Stomach (tissue), 4 donors: ENCODE measurements around the gene CARD19.

Experiments
- CTCF ChIP-seq, 7 experiments: fragments of 450-650 bp in 4 of 7; fragments of 200-600 bp in 3 of 7; sonication (generic) in 3 of 7; IDR thresholded peaks; one replicate each; pipeline ENCODE4 v1.5.1; 2016 to 2019; ENCODE audit warnings: antibody characterized with exemption in 7 of 7, control low read depth in 2 of 7, mild to moderate bottlenecking in 1 of 7
- EP300 ChIP-seq: sonication (generic); formaldehyde crosslinking; IDR thresholded peaks from one replicate; pipeline ENCODE4 v1.6.1; 2017; ENCODE audit warnings: antibody characterized with exemption
- POLR2A ChIP-seq, 4 donors: fragments of 450-650 bp; IDR thresholded peaks; one replicate each; pipeline ENCODE4 v1.6.1; 2016; ENCODE audit warnings: antibody characterized with exemption in 4 of 4, control low read depth in 2 of 4, mild to moderate bottlenecking in 1 of 4, moderate library complexity in 1 of 4
- POLR2AphosphoS5 ChIP-seq, 3 donors: sonication (generic); formaldehyde crosslinking; IDR thresholded peaks; one replicate each; pipeline ENCODE4 v1.6.1; 2016; ENCODE audit warnings: antibody characterized with exemption in 3 of 3

GRCh38 chr9:93123561-93124283, 27.7 kb downstream of the CARD19 start:
- TF ChIP-seq CTCF (IDR thresholded peaks at IDR 0.05) = no peak
- no peak for TF ChIP-seq POLR2A (IDR thresholded peaks at IDR 0.05)
- TF ChIP-seq POLR2AphosphoS5 (IDR thresholded peaks at IDR 0.05) = no peak
- TF ChIP-seq EP300 = no peak
